Left lung (tissue), 10 donors: ENCODE measurements around the gene GPATCH1. TPM values are rescaled to one million over a fixed set of nuclear protein-coding genes. Genes with fewer than 3 reads are reported as not detected.

ENCODE experiments used
- ATAC-seq: fragments of 200-7000 bp; cut with Tn5 transposase; one replicate; pipeline ENCODE4 v1.9.1; 2020; ENCODE audit warnings: moderate library complexity
- DNase-seq, 4 donors: peaks; one replicate each; pipeline ENCODE4 v3.0.0-alpha.2; 2013 to 2020
- H3K27ac ChIP-seq, 2 donors: fragments of 200-600 bp; sonication (generic) in 1 of 2; one replicate each; pipeline versions ENCODE4 v1.5.0 to v1.8.0; 2020 to 2021
- H3K27me3 ChIP-seq, 2 donors: fragments of 200-600 bp; sonication (generic) in 1 of 2; one replicate each; pipeline versions ENCODE4 v1.5.0 to v1.8.0; 2020 to 2021
- H3K36me3 ChIP-seq, 2 donors: fragments of 200-600 bp; sonication (generic) in 1 of 2; one replicate each; pipeline versions ENCODE4 v1.5.0 to v1.8.0; 2020 to 2021
- H3K4me1 ChIP-seq, 2 donors: fragments of 200-600 bp; one replicate each; pipeline ENCODE4 v1.8.0; 2021
- H3K4me3 ChIP-seq, 2 donors: fragments of 200-600 bp; sonication (generic) in 1 of 2; one replicate each; pipeline versions ENCODE4 v1.5.0 to v1.8.0; 2020 to 2021; ENCODE audit warnings: mild to moderate bottlenecking in 1 of 2
- H3K9me3 ChIP-seq, 2 donors: fragments of 200-600 bp; sonication (generic) in 1 of 2; one replicate each; pipeline versions ENCODE4 v1.5.0 to v1.8.0; 2020 to 2021
- CTCF ChIP-seq, 2 donors: fragments of 200-600 bp; sonication (generic) in 1 of 2; IDR thresholded peaks; one replicate each; pipeline versions ENCODE4 v1.5.0 to v1.8.0; 2021; ENCODE audit warnings: antibody characterized with exemption in 2 of 2
- intact Hi-C, 2 donors: fragments of 100-400 bp; cut with DNase I; formaldehyde crosslinking; loops; one replicate each; pipeline versions ENCODE4 v1.11.2 to v1.14.2; 2022
- polyA plus RNA-seq, 6 donors: library from polyadenylated mRNA; unstranded; fragments of 120-200 nt; gene quantifications; one replicate each; pipeline ENCODE4 v1.2.1, GENCODE V29; 2013; ENCODE audit not compliant: insufficient read length in 6 of 6
- total RNA-seq, 2 donors: library from RNA; stranded (reverse); fragmentation: NEBNext Ultra II Directional; extraction: Animal tissue kit (Norgen Biotek cat#: 25700); gene quantifications; one replicate each; pipeline ENCODE4 v1.2.1, GENCODE V29; 2021
- donor health status: DM: no; HTN: yes; CAD: no.
- donor health status: DM: no; HTN: no; CAD: no.

Gene GPATCH1
- total and polyA plus RNA-seq, 8 donors: 5.4 to 19.9 (median 15.7) TPM

- Histone ChIP-seq H3K27me3 (no peaks in the 10 kb centered on the region), H3K4me1 (peaks cover 0 to 8% of the 10 kb centered on the region in 2 donors), H3K27ac (no peak overlapping the region), H3K4me3 (no peak overlapping the region), H3K36me3 (no peaks in the 10 kb centered on the region), H3K9me3 (peaks cover 0 to 4% of the 10 kb centered on the region in 2 donors)
- intact Hi-C loops: no loop called here
- no peak for TF ChIP-seq CTCF (IDR thresholded peaks at IDR 0.05)
- DNase-seq (no peak), ATAC-seq (no peak)
These were observed 87.5 kb downstream of the GPATCH1 start for GRCh38 chr19:33168528-33168927.

- H3K27me3 ChIP-seq: no peaks in the 10 kb centered on the region
- no peak for ATAC-seq
- TF ChIP-seq CTCF (IDR thresholded peaks at IDR 0.05): no peak
- intact Hi-C loops: no loop called here
- DNase-seq: no peak
- H3K4me3 ChIP-seq: no peak overlapping the region
- H3K27ac ChIP-seq: no peak overlapping the region
- peaks cover 6 to 31% of the 10 kb centered on the region in 2 donors for H3K4me1 ChIP-seq
- peaks cover 0 to 4% of the 10 kb centered on the region in 2 donors for H3K9me3 ChIP-seq
- no peaks in the 10 kb centered on the region for H3K36me3 ChIP-seq
These were observed 90.3 kb downstream of the GPATCH1 start for GRCh38 chr19:33171222-33171795.

- peaks cover 6 to 32% of the 10 kb centered on the region in 2 donors for H3K4me1 ChIP-seq
- no peaks in the 10 kb centered on the region for H3K36me3 ChIP-seq
- no peak for ATAC-seq
- no peaks in the 10 kb centered on the region for H3K27me3 ChIP-seq
- no peak overlapping the region for H3K27ac ChIP-seq
- peaks cover 0 to 4% of the 10 kb centered on the region in 2 donors for H3K9me3 ChIP-seq
- no peak for DNase-seq
- H3K4me3 ChIP-seq: no peak overlapping the region
- no peak for TF ChIP-seq CTCF (IDR thresholded peaks at IDR 0.05)
- intact Hi-C loops: no loop called here
These were observed 91.0 kb downstream of the GPATCH1 start for GRCh38 chr19:33171916-33172359.

- intact Hi-C loops: no loop called here
- H3K4me3 ChIP-seq: no peak overlapping the region
- no peak for TF ChIP-seq CTCF (IDR thresholded peaks at IDR 0.05)
- H3K9me3 ChIP-seq: no peaks in the 10 kb centered on the region
- H3K27ac ChIP-seq: no peak overlapping the region
- H3K36me3 ChIP-seq: no peaks in the 10 kb centered on the region
- ATAC-seq (no peak), DNase-seq (no peak)
- H3K27me3 ChIP-seq: no peaks in the 10 kb centered on the region
- peaks cover 6 to 43% of the 10 kb centered on the region in 2 donors for H3K4me1 ChIP-seq
These were observed 93.2 kb downstream of the GPATCH1 start for GRCh38 chr19:33174186-33174585.

GRCh38 chr19:33175156-33175782 is 94.3 kb downstream of the GPATCH1 start:
- no peak overlapping the region for H3K27ac ChIP-seq
- DNase-seq: no peak
- ATAC-seq: no peak
- intact Hi-C loops: no loop called here
- no peak for TF ChIP-seq CTCF (IDR thresholded peaks at IDR 0.05)
- H3K4me1 ChIP-seq: peaks cover 6 to 43% of the 10 kb centered on the region in 2 donors
- no peaks in the 10 kb centered on the region for H3K36me3 ChIP-seq
- no peaks in the 10 kb centered on the region for H3K9me3 ChIP-seq
- H3K4me3 ChIP-seq: peak overlapping the region in 1 of 2 donors; percentile 83
- no peaks in the 10 kb centered on the region for H3K27me3 ChIP-seq
